Stimulated activated CD4-positive, alpha-beta T cell treated with anti-CD3 and anti-CD28 coated beads, Interleukin-1b, Interleukin-23, amount 100 ng/mL, for 4 hours (primary cell): ENCODE data around the gene GALNTL6.

ENCODE experiments used
- DNase-seq, 2 donors: peaks; one replicate each; pipeline ENCODE4 v3.0.0-alpha.2; 2020; ENCODE audit warnings: low read depth in 2 of 2

The GALNTL6 gene

DNA sequence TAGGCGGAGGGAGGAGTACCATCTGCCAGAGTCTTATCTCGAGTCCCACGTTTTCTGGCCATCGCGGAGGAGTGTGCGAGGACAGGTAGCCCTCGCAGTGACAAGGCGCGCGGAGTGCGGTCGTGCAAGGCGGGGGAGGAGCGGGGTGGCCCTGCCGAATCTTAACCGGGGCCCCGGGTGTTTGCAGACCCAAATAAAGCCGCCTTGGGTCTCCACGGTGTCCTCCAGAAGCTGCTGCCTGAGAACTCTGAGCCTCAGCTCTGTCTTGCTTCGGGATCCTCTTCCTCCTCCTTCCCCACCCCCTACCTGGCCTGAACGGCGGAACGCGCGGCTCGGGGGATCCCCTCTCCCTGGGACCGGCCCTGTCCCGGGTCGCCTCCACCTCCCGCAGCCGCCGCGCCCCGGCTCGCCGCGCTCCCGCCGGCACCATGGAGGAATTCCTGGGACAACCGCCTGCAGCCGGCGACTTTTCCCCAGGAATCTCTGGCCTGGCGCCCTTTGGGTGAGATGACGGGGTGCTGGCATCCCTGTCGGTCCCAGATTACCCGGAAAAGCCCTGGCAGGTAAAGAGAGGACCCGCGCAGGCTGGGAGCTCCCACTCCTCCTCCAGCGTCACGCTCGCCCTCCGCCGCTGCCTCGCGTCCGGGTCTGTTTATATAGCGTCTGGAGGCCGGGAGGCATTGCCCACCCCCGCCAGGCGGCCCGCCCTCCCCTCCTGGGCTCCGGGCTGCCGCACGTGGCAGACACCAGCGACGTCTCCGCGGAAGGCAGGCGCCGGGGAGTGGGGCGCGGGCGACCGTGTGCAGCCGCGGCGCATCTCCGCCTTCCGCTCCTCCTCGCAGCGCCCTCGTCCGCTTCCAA is at the start of gene GALNTL6:
Gene GALNTL6, plus strand, starts transcription at position 740 of the 861 bp plus-strand sequence.
- DNase-seq: no peak

DNA sequence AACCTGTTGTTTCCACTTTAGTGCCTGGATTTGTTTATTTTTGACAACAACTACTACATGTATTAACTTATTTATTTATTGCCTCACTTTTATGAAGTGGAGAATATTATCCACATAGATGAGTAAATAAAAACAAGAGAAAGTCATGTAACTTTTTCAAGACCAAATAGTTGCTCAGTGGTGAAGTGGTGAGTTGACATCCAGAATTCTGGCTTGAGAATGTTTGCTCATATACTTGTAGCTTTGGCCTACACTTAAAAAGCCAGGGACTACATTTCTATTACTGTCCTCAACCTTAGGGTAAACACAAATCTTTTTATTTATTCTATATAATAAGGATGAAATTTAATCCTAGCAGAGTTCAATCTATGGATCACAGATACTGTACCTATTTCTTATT is 47.7 kb upstream of the GALNTL6 start:
- DNase-seq: no peak

DNA sequence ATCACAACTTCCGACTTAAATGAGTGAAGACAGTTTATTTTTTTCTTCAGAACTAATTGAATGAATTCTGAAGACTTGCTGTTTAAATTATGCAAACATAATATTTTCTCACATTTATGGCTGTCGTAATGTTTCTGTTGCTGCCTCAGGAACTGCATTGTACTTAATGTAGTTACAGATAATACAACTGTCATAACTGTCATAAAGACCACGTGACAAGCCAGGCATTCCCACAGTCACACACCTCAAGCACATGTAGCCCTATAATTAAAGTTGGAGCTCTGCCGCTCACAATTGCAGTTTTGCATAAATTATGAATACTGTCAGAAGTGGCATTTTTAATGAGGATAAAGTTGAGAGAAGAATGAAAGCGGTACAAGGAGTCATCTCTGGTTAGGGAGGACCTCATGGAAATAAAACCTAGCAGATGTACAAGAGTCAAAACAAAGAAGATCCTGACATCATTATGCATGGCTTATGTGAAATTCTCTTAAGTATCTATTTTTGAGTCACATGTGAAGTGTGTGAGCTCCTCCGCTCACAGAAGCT is 38.5 kb upstream of the GALNTL6 start:
- DNase-seq: no peak

DNA sequence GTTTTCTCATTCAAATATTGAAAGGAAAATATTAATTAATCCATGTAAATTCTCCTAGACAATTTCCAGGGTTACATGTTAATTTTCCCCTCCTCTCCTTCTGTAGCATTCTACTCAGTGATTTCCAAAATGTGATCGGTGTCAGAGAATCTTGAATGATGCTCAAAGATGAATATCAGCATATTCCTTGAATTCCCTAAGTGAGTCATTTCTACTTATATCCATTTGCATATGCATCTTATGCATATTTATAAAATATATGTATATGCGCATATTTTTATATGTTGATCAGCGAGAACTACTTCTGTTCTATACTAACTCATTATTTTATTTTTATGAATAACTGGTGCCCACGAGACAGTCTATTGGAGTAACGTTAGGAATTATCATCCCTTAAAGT is 33.9 kb upstream of the GALNTL6 start:
- DNase-seq: no peak

DNA sequence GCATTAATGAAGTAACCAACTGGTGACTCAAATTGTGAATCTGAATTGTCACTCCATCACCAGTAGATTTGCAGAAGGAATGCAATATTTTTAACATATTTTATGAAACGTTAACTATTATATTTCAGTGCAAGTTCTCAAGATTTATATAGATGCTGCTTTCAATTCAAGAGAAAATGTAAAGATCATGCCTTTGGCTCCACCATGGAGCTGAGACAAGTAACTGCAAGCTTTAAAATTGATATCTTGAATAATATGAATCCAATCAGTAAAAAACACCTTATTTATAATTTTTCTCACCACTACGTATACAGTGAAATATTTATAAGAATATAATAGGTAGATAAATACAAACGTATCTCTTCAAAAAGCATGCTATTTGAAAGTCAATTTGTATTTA is 27.8 kb upstream of the GALNTL6 start:
- DNase-seq: no peak

DNA sequence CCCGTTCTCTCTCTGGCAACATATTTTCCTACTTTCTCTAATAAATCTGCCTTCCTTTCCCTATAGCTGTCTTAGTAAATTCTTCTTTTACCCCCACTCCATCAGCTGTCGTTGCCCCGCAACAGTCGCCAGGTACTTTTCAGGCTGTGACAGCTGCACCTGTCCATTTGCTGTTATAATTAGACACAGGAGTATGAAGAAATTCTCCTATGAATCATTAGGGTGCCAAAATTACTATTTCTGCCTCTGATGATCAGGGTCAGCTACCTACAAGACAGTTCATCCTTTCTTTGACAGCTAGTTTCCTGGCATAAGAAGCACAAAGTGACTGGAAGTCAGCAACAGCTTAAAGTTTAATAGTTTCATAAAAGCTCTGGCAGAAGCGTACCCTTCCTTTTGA is 19.5 kb upstream of the GALNTL6 start:
- DNase-seq: no peak

DNA sequence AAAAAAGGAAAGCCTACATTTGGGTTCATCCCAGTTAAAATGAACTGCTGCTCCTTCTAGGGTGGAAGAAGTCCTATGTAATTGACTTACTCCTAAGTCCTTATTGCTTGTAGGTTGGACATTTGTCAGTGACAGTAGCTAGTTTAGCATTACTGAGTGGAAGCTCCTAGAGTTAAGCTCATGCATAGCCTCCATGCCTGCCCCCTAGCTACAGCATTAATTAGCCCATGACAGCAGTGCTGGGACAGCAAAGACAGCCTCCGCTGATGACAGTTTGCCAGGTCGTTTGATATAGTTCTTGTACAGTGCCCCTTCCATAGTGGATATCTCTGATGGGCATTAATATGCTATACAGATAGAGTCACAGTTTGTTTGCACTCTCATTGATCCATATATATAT is 18.7 kb upstream of the GALNTL6 start:
- no peak for DNase-seq

DNA sequence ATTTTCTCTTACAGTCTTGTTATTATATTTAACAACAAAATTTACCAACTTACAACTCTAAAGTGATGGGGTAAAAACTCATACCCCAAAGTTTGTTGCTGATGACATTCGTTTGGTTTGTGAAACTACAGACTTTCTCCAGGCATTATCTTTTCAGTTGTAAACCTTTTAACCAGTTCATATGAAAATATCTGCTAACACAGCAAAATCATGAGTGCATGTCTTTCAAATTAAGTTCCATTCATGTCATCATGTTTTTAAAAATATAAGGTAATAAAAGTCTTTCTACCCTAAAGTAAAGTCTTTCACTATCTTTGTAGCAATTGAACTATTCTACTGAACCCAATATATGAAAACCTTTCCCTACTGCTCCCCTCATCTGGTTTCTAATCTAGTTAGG is 3.4 kb upstream of the GALNTL6 start:
- DNase-seq: no peak

DNA sequence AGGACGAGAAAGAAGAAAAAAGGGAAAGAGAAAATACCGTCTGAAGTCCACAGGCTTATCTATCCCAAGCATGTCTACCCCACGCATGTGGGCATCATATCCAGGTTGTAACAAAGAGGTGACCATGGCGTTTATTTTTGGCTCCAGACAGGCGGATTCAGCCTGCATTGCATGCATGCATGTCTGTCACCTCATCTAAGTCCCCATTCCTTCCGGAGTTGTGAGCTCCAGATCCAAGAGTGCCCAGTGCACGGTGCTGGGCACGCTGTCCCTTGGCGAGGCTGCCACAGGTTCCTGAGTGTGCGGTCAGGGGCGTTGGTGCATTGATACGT is 905 bp upstream of the GALNTL6 start:
- DNase-seq: no peak

DNA sequence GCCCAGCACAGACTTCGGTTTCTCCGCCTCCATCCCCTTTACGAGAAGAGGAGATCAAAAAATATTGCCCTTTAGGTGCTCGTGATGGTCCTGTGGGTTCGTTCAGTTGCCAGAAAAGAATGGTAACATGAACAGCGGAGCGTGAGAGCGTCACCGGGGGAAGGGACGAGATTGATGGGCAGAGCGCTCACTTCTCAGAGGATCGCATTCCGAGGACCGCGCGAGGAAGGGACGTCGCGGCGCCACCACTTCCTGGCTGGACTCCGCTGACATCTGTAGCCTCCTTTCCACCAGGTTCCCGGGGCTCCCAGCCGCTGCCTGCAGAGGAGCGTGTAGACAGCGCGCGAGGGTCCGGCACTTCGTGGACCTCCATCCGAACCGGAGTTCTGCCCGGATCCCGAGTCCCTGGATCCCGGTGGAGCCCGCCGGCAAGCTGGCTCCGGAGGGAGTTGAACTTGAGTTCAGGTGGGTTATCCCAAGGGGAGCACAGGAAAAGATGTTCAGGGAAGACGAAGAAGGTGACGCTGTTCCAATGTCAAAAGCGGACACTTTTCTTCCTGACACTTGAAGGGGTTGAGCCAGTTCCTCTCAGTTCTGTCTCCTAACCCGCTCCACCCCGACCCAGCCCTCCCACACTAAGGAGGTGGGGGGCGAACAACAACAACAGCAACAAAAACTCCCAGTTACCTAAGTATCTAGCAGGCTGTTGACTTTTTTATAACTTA is 484 bp downstream of the GALNTL6 start:
- no peak for DNase-seq

DNA sequence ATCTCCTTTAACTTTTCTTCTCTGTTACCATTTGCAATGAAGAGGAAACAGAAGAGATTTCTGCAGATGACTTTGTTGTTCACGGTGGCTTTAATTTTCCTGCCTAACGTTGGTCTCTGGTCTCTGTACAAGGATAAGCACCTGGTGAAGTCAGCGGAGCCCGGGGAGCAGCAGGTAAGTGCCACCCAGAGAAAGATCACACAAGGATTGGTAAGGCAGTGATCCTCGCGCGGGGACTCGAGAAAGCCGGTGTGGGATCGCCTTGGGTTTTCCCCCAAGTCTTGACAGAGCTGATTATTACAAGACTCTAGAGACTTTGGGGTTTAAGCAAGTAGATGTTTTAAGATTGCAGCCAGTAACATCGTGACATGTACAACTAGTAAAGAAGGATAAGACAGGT is 1.3 kb downstream of the GALNTL6 start:
- DNase-seq: no peak

DNA sequence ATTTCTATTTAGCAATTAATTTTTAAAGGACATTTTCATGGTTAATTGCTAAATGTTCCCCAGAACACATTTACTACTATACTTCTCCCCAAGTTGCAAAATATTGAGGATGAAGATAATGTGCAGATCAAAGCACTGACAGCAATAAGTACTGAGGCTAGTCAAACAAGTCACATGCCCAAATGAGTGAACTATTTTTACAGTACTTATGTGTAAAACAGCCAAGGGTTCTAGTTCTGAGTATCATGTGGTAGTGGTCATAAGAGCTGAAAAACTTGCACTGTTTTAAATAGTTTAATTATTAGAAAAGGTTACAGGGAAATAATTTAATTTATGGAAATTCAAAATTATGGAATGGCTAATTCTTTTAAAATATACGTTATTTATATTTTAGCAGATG is 3.8 kb downstream of the GALNTL6 start:
- DNase-seq: no peak

DNA sequence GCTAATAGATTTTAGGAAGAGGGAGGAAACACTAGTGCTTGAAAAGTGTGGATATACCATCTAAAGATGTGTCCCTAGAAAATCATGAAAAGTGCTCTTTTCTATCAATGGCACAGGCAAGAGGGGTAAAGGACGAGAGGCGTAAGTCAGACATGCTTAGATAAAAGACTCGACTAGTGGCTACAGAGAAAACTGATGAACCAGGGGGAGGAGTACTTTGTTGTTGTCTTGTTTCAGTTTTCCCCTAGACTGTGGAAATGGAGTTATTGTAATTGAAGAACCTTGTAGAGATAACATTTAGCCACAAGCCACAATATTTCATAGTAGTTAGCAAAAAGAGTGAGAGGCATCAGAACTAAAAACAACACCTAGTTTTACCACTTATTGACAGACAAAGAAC is 21.4 kb downstream of the GALNTL6 start:
- DNase-seq: no peak

DNA sequence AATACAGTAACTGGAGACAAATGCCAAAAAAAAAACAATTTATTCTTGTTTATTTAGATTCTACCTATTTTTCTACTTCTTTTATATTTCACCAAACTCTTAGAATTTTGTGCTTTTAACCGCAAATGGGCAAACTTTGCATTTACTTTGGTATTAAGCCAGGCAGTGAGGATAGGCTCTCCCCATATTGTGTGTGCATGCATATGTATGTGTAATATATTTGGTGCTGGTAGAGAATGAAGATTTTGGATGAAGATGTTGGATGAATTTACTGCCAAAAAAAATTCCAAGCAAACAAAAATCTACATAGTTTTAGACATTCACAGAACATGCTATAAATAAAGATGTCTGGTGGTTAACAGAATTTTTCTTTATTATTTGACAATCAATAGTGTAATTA is 30.3 kb downstream of the GALNTL6 start:
- no peak for DNase-seq

DNA sequence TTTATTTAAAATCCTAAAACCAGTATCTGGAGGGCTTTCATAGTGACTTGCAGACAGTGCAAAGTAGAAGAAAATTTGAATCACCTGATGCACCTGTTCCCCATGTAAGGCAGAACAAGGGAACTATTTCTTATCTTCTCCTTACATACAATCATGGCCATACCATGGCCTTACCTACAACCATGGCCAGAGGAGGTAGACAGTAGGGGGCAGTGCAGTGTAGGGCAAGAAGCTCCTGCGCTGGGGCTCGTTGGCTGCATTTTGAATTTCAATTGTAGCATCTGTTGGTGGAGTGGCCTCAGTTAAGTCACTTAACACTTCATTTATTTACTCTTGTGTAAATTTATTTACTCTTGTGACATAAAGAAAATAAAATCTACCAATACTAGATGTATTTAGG is 33.0 kb downstream of the GALNTL6 start:
- no peak for DNase-seq

DNA sequence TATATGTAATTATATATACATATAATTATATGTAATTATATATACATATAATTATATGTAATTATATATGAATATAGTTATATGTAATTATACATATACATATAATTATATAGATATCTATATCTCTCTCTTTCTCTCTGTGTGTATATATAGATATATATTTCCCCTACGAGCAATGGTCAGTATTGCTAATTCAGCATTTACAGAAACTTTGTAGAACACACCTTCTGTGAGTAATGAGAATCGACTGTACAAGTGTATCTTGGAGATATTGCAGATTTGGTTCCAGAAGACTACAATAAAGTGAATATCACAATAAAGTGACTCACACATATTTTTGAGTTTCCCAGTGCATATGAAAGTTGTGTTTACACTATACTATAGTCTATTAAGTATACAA is 33.7 kb downstream of the GALNTL6 start:
- no peak for DNase-seq

DNA sequence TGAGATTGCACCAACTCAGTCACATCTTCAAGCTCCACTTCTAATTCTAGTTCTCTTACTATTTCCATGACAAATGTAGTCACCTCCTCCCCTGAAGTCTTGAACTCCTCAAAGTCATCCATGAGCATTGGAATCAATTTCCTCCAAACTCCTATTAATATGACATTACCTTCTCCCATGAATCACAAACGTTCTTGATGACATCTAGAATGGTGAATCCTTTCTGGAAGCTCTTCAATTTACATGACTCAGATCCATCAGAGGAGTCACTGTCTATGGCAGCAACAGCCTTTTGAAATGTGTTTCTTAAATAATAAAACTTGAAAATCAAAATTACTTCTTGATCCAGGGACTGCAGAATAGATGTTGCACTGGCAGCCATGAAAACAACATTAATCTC is 34.5 kb downstream of the GALNTL6 start:
- DNase-seq: no peak

DNA sequence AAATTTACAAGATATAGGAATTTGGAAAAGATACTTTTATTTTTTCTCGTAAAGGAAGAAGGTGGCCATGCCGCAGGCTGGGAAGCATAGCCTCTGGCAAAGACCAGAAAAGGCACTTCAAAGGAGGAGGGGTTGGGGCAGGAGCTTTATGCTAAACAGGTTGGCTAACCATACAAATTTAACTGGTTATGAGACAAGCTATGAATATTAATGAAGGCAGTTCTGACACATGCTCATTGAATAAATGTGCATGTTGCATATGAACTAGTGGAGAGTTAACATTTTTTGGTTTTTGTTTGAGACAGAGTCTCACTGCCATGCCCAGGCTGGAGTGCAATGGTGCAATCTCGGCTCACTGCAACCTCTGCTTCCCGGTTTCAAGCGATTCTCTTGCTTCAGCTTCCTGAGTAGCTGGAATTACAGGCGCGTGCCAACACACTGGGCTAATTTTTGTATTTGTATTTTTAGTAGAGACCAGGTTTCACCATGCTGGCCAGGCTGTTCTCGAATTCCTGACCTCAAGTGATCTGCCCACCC is 36.5 kb downstream of the GALNTL6 start:
- DNase-seq: no peak

DNA sequence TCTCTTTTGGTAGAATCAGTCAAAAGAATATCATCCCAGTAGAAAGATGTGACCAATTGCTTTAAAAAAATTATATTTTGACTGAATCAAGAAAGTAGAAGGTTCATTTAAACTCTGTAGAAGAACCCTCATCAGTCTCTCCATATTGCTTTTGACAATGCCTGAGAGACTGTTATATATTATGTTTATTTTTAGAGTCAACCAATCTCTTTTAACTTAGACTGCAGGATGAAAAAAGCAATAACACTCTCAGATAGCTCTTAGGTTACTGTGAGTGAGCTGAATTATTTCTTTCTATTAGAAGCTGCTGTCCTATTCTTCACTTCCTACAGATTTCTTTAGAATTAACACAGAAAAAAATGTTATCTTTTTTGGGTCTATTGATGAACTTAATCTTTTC is 38.1 kb downstream of the GALNTL6 start:
- DNase-seq: no peak

DNA sequence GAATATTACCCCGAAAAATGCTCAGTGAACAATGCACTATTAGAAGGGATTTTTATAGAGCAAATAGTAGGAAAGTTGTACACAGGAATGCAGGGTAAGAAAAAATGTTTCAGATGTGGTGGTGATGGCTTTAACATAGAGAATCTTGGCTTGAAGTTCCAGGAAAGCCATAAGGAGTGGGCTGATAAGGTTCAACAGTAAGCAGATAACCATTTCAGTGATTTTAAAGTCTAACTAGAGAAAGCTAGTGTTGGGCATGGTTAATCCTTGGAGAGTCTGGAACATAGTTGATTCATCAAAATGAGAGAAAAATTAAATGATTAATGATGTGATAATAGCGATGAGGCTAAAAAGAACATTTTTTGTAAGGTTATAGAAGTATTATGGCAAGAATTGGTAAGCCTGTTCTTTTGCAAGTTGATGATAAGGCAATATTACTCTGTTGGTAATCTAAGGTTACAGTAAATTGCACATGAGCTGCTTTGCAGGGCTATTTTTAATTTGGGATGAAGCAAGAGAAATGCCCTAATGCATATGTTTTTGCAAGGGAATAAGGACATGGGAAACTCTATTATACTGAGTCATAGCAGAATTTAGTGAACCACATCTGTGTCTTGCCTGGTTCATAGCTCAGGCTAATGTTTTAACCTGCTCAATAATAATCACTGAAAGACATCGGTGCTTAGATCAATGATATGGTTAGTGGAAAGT is 44.3 kb downstream of the GALNTL6 start:
- DNase-seq: no peak

DNA sequence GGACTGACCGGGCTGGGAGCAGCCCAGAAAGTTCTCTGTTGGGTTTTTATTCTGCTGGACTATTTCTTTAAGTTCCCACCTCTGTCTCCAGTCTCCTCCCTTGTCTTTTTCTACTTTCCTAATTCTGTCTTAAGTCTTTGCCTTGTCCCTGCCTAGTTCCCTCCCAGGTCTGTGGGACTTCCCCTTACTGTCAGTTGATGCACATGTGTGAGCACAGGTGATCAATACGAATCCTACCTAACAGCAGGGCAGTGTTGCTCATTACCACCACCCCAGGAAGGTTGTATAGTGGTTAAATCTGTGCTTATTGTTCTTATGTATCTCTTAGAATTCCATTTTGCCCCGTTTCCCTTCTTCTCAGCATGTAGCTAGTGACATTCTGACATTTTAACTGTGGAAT is 62.1 kb downstream of the GALNTL6 start:
- no peak for DNase-seq

DNA sequence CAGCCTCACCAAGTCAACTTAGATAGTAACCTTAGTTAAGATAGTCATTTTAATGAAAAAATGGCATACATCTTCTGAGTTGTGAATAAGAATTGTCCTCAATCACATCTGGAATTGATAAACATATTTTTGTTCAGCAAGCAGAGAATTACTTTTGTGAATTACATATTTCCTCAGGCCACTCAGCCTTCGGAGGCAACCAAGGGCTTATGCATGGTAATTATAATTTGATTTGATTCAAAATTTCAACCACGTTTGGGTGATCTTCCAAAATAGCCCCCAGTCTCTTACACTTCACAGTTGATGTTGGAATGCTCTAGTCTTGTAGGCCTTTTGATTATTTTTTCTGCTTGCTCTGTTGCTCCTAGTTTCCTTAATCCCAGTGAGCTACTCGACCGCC is 63.4 kb downstream of the GALNTL6 start:
- no peak for DNase-seq
